Naive thymus-derived CD4-positive, alpha-beta T cell (primary cell): ENCODE data around the gene MPZ. TPM values are rescaled to one million over a fixed set of nuclear protein-coding genes. Genes with fewer than 3 reads are reported as not detected.

ENCODE experiments used
- ATAC-seq: fragments of 150-1000 bp; cut with Tn5 transposase; 2 replicates; pipeline ENCODE4 v1.10.0; 2021; ENCODE audit warnings: mild to moderate bottlenecking, moderate library complexity
- CTCF ChIA-PET: fragments of 350-600 bp; sonication (Branson Sonifier 250); formaldehyde crosslinking; loops from one replicate; lab custom pipeline; 2021; ENCODE audit warnings: antibody characterized with exemption; lab: Charles Lee
- POLR2A ChIA-PET: fragments of 350-600 bp; sonication (Branson Sonifier 250); formaldehyde crosslinking; loops from one replicate; lab custom pipeline; 2021; ENCODE audit warnings: antibody characterized with exemption, inconsistent platforms; lab: Charles Lee
- DNase-seq, 9 donors: peaks; one replicate each; pipeline versions ENCODE4 v3.0.0 to v3.0.0-alpha.2; 2020 to 2022; ENCODE audit warnings: mixed read lengths in 1 of 9
- H3K27ac ChIP-seq: one replicate; pipeline ENCODE4 v1.7.0; 2013; ENCODE audit warnings: mild to moderate bottlenecking, low read depth, low read length, moderate library complexity
- H3K27me3 ChIP-seq, 2 donors: one replicate each; pipeline ENCODE4 v1.7.0; 2013; ENCODE audit warnings: low read length in 2 of 2, mild to moderate bottlenecking in 2 of 2, moderate library complexity in 2 of 2; ENCODE audit not compliant: control insufficient read depth in 2 of 2, insufficient read depth in 2 of 2
- H3K36me3 ChIP-seq, 3 experiments: 1 replicate in 2 of 3; 2 replicates in 1 of 3; pipeline ENCODE4 v1.7.0; 2013; ENCODE audit warnings: low read length in 3 of 3, mild to moderate bottlenecking in 3 of 3, moderate library complexity in 1 of 3; ENCODE audit not compliant: insufficient read depth in 3 of 3, control insufficient read depth in 2 of 3
- H3K4me1 ChIP-seq, 2 donors: one replicate each; pipeline ENCODE4 v1.7.0; 2013; ENCODE audit warnings: low read length in 2 of 2, mild to moderate bottlenecking in 2 of 2, moderate library complexity in 1 of 2; ENCODE audit not compliant: control insufficient read depth in 2 of 2, insufficient read depth in 2 of 2
- H3K4me3 ChIP-seq: 2 replicates; pipeline ENCODE4 v1.7.0; 2013; ENCODE audit warnings: mild to moderate bottlenecking, low read length
- H3K9me3 ChIP-seq, 3 experiments: 1 replicate in 2 of 3; 2 replicates in 1 of 3; pipeline ENCODE4 v1.7.0; 2013; ENCODE audit warnings: low read length in 3 of 3; ENCODE audit not compliant: control insufficient read depth in 2 of 3
- H3K27ac Mint-ChIP-seq, 9 donors: one replicate each; pipeline ENCODE4 v1.8.0; 2020 to 2022; ENCODE audit warnings: mixed read lengths in 9 of 9, mild to moderate bottlenecking in 8 of 9, moderate library complexity in 5 of 9, inconsistent platforms in 2 of 9
- H3K27me3 Mint-ChIP-seq, 5 donors: one replicate each; pipeline ENCODE4 v1.8.0; 2021 to 2022; ENCODE audit warnings: mixed read lengths in 5 of 5, mild to moderate bottlenecking in 1 of 5
- H3K36me3 Mint-ChIP-seq, 5 donors: one replicate each; pipeline ENCODE4 v1.8.0; 2020 to 2022; ENCODE audit warnings: mixed read lengths in 5 of 5, mild to moderate bottlenecking in 3 of 5, inconsistent platforms in 1 of 5
- H3K4me1 Mint-ChIP-seq, 7 donors: one replicate each; pipeline ENCODE4 v1.8.0; 2020 to 2022; ENCODE audit warnings: mixed read lengths in 7 of 7, mild to moderate bottlenecking in 3 of 7, inconsistent platforms in 1 of 7
- H3K4me3 Mint-ChIP-seq, 10 donors: one replicate each; pipeline ENCODE4 v1.8.0; 2020 to 2022; ENCODE audit warnings: mild to moderate bottlenecking in 10 of 10, mixed read lengths in 10 of 10, moderate library complexity in 6 of 10, inconsistent platforms in 2 of 10
- H3K9me3 Mint-ChIP-seq, 11 donors: one replicate each; pipeline ENCODE4 v1.8.0; 2020 to 2022; ENCODE audit warnings: mixed read lengths in 11 of 11, mild to moderate bottlenecking in 4 of 11, inconsistent platforms in 1 of 11, moderate library complexity in 1 of 11
- intact Hi-C, 2 donors: fragments of 100-400 bp; cut with micrococcal nuclease; formaldehyde crosslinking; loops; one replicate each; pipeline ENCODE4 v1.15.1; 2023
- polyA plus RNA-seq, 2 donors: library from polyadenylated mRNA; unstranded; fragments of 300-500 nt; fragmentation: Illumina TruSeq; gene quantifications; one replicate each; pipeline ENCODE4 v1.2.3, GENCODE V29; 2021
- total RNA-seq, 6 experiments: library from RNA in 5 of 6; stranded (reverse) in 5 of 6; gene quantifications; 1 replicate in 5 of 6; 2 replicates in 1 of 6; pipeline ENCODE4 v1.2.3 and lab custom pipeline; 2021 to 2026

MPZ gene
- total and polyA plus RNA-seq, 7 experiments from 2014 or later = 2.3 to 12.4 (median 6.2) TPM; not detected in 2

- H3K36me3 Mint-ChIP-seq = no peaks in the 10 kb centered on the region
- no peaks in the 10 kb centered on the region for H3K36me3 ChIP-seq
- peaks cover 0 to 33% (median 6%) of the 10 kb centered on the region in 5 donors for H3K27me3 Mint-ChIP-seq
- H3K9me3 Mint-ChIP-seq = no peaks in the 10 kb centered on the region
- H3K4me1 Mint-ChIP-seq = no peaks in the 10 kb centered on the region
- POLR2A ChIA-PET = no interaction called here
- H3K27ac ChIP-seq = no peak overlapping the region
- no peaks in the 10 kb centered on the region for H3K4me1 ChIP-seq
- no peaks in the 10 kb centered on the region for H3K27me3 ChIP-seq
- H3K9me3 ChIP-seq = no peaks in the 10 kb centered on the region
- no peak for DNase-seq
- H3K4me3 Mint-ChIP-seq = no peak overlapping the region
- intact Hi-C loops = no loop called here
- H3K4me3 ChIP-seq = no peak overlapping the region
- no peak for ATAC-seq
- CTCF ChIA-PET = no interaction called here
- no peak overlapping the region for H3K27ac Mint-ChIP-seq
These were observed 36.4 kb downstream of the MPZ start for GRCh38 chr1:161273402-161273801.

GRCh38 chr1:161267321-161267720, 42.4 kb downstream of the MPZ start:
- Mint-ChIP-seq H3K36me3 (no peaks in the 10 kb centered on the region), H3K4me3 (no peak overlapping the region), H3K27ac (no peak overlapping the region), H3K4me1 (no peaks in the 10 kb centered on the region), H3K9me3 (peaks cover 0 to 1% (median 0%) of the 10 kb centered on the region in 11 donors), H3K27me3 (peaks cover 6 to 20% (median 13%) of the 10 kb centered on the region in 5 donors)
- no peaks in the 10 kb centered on the region for H3K9me3 ChIP-seq
- ChIA-PET POLR2A (no interaction called here), CTCF (no interaction called here)
- ATAC-seq (no peak), DNase-seq (no peak)
- no peak overlapping the region for H3K27ac ChIP-seq
- peaks cover 0 to 4% of the 10 kb centered on the region in 2 donors for H3K27me3 ChIP-seq
- no peaks in the 10 kb centered on the region for H3K36me3 ChIP-seq
- H3K4me3 ChIP-seq = no peak overlapping the region
- intact Hi-C loops = no loop called here
- no peaks in the 10 kb centered on the region for H3K4me1 ChIP-seq

GRCh38 chr1:161266836-161267235, 42.9 kb downstream of the MPZ start:
- ChIA-PET CTCF (no interaction called here), POLR2A (no interaction called here)
- H3K4me1 Mint-ChIP-seq = no peaks in the 10 kb centered on the region
- intact Hi-C loops = no loop called here
- Histone ChIP-seq H3K9me3 (no peaks in the 10 kb centered on the region), H3K4me1 (no peaks in the 10 kb centered on the region), H3K36me3 (no peaks in the 10 kb centered on the region), H3K27me3 (peaks cover 0 to 4% of the 10 kb centered on the region in 2 donors), H3K4me3 (no peak overlapping the region), H3K27ac (no peak overlapping the region)
- no peak overlapping the region for H3K4me3 Mint-ChIP-seq
- H3K36me3 Mint-ChIP-seq = no peaks in the 10 kb centered on the region
- peaks cover 0 to 1% (median 0%) of the 10 kb centered on the region in 11 donors for H3K9me3 Mint-ChIP-seq
- peaks cover 9 to 21% (median 16%) of the 10 kb centered on the region in 5 donors for H3K27me3 Mint-ChIP-seq
- H3K27ac Mint-ChIP-seq = no peak overlapping the region
- no peak for DNase-seq
- no peak for ATAC-seq

- no peaks in the 10 kb centered on the region for H3K9me3 ChIP-seq
- ATAC-seq = no peak
- no peak overlapping the region for H3K27ac ChIP-seq
- POLR2A ChIA-PET = no interaction called here
- H3K4me3 ChIP-seq = no peak overlapping the region
- Mint-ChIP-seq H3K27me3 (peaks cover 15 to 25% (median 22%) of the 10 kb centered on the region in 5 donors), H3K4me3 (no peak overlapping the region), H3K27ac (no peak overlapping the region), H3K9me3 (peaks cover 0 to 1% (median 0%) of the 10 kb centered on the region in 11 donors), H3K4me1 (peaks cover 0 to 4% (median 1%) of the 10 kb centered on the region in 7 donors), H3K36me3 (no peaks in the 10 kb centered on the region)
- H3K4me1 ChIP-seq = no peaks in the 10 kb centered on the region
- H3K36me3 ChIP-seq = no peaks in the 10 kb centered on the region
- CTCF ChIA-PET = no interaction called here
- intact Hi-C loops = no loop called here
- DNase-seq = no peak
- H3K27me3 ChIP-seq = peaks cover 0 to 4% of the 10 kb centered on the region in 2 donors
These were observed 43.6 kb downstream of the MPZ start for GRCh38 chr1:161266202-161266601.

GRCh38 chr1:161265305-161265704, 44.5 kb downstream of the MPZ start:
- no peak for DNase-seq
- intact Hi-C loops = no loop called here
- Histone ChIP-seq H3K9me3 (no peaks in the 10 kb centered on the region), H3K36me3 (no peaks in the 10 kb centered on the region), H3K4me3 (no peak overlapping the region), H3K27me3 (peaks cover 0 to 4% of the 10 kb centered on the region in 2 donors), H3K27ac (no peak overlapping the region), H3K4me1 (no peaks in the 10 kb centered on the region)
- Mint-ChIP-seq H3K4me1 (peaks cover 0 to 6% (median 3%) of the 10 kb centered on the region in 7 donors), H3K9me3 (peaks cover 0 to 1% (median 0%) of the 10 kb centered on the region in 11 donors), H3K27me3 (peaks cover 24 to 34% (median 27%) of the 10 kb centered on the region in 5 donors), H3K27ac (no peak overlapping the region), H3K36me3 (no peaks in the 10 kb centered on the region), H3K4me3 (no peak overlapping the region)
- ATAC-seq = no peak
- POLR2A ChIA-PET = no interaction called here
- CTCF ChIA-PET = no interaction called here

GRCh38 chr1:161261261-161262235, 48.2 kb downstream of the MPZ start:
- CTCF ChIA-PET = no interaction called here
- H3K36me3 Mint-ChIP-seq = peaks cover 6 to 14% (median 10%) of the 10 kb centered on the region in 5 donors

More at GRCh38 chr1:161261261-161262235, 48.2 kb downstream of the MPZ start:
- H3K27ac Mint-ChIP-seq = no peak overlapping the region
- H3K27me3 Mint-ChIP-seq = peaks cover 57 to 64% (median 59%) of the 10 kb centered on the region in 5 donors
- Histone ChIP-seq H3K27me3 (peaks cover 0 to 13% of the 10 kb centered on the region in 2 donors), H3K9me3 (peaks cover 0 to 10% (median 0%) of the 10 kb centered on the region in 3 experiments), H3K36me3 (no peaks in the 10 kb centered on the region), H3K4me3 (no peak overlapping the region), H3K27ac (no peak overlapping the region), H3K4me1 (peaks cover 0 to 4% of the 10 kb centered on the region in 2 donors)
- intact Hi-C loops = no loop called here
- H3K9me3 Mint-ChIP-seq = peaks cover 0 to 22% (median 18%) of the 10 kb centered on the region in 11 donors
- POLR2A ChIA-PET = no interaction called here
- DNase-seq (no peak), ATAC-seq (no peak)
- no peak overlapping the region for H3K4me3 Mint-ChIP-seq
- H3K4me1 Mint-ChIP-seq = peaks cover 6 to 24% (median 19%) of the 10 kb centered on the region in 7 donors
